Activated CD4-positive, alpha-beta T cell treated with anti-CD3 and anti-CD28 coated beads, Interleukin-2, amount 10 ng/mL, durations not matched to agents 7 days and 5 days (primary cell): ENCODE data around the gene STK33. TPM values are rescaled to one million over a fixed set of nuclear protein-coding genes. Genes with fewer than 3 reads are reported as not detected.

ENCODE experiments used
- CTCF ChIA-PET: fragments of 350-600 bp; sonication (Branson Sonifier 250); formaldehyde crosslinking; loops from one replicate; lab custom pipeline; 2021; ENCODE audit warnings: antibody characterized with exemption; lab: Charles Lee
- POLR2A ChIA-PET: fragments of 350-600 bp; sonication (Branson Sonifier 250); formaldehyde crosslinking; loops from one replicate; lab custom pipeline; 2021; ENCODE audit warnings: antibody characterized with exemption; lab: Charles Lee
- DNase-seq: peaks from one replicate; pipeline ENCODE4 v3.0.0-alpha.2; 2020
- H3K27ac Mint-ChIP-seq: one replicate; pipeline ENCODE4 v1.8.0; 2021; ENCODE audit warnings: mild to moderate bottlenecking, moderate library complexity, mixed read lengths
- H3K27me3 Mint-ChIP-seq: one replicate; pipeline ENCODE4 v1.8.0; 2021; ENCODE audit warnings: mixed read lengths
- H3K36me3 Mint-ChIP-seq: one replicate; pipeline ENCODE4 v1.8.0; 2021; ENCODE audit warnings: low read depth, mixed read lengths
- H3K4me1 Mint-ChIP-seq: one replicate; pipeline ENCODE4 v1.8.0; 2021; ENCODE audit warnings: mixed read lengths
- H3K4me3 Mint-ChIP-seq: one replicate; pipeline ENCODE4 v1.8.0; 2021; ENCODE audit warnings: mild to moderate bottlenecking, moderate library complexity, mixed read lengths
- H3K9me3 Mint-ChIP-seq: one replicate; pipeline ENCODE4 v1.8.0; 2021; ENCODE audit warnings: mixed read lengths
- total RNA-seq, 2 experiments: library from RNA; stranded (reverse); gene quantifications; one replicate each; pipeline ENCODE4 v1.2.3, GENCODE V29; 2021

STK33 gene
- total RNA-seq, 2 experiments from 2014 or later: 0.79 to 1.1 TPM

DNA sequence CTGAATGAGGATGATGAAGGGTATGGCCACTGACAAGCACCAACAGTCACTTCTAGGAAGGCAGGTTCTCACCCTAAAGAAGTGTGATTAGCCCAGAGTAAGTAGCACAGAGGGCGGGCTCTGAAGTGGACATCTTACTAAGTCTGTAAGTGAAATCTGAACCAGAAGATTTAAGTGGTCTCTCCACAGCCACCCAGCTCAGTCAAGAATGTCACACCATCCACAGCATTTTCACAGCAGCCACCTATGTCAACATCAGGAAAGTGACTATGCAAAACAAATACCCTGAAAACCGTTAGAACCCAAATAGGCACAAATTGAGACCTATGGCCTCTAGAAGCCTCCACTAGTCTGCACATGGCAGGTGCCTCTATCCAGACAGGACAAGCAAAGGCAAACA lies 23.0 kb upstream of the STK33 start:
- no peaks in the 10 kb centered on the region for H3K27me3 Mint-ChIP-seq
- H3K27ac Mint-ChIP-seq: no peak overlapping the region
- ChIA-PET POLR2A (no interaction called here), CTCF (interaction anchor here (0.6 kb wide), 1 partner anchor 432 kb away, joined by 4 read pairs; no protein-coding TSS in a partner anchor)
- no peak overlapping the region for H3K4me3 Mint-ChIP-seq
- H3K9me3 Mint-ChIP-seq: no peaks in the 10 kb centered on the region
- no peak for DNase-seq
- no peaks in the 10 kb centered on the region for H3K4me1 Mint-ChIP-seq
- peaks cover 9% of the 10 kb centered on the region for H3K36me3 Mint-ChIP-seq

- Mint-ChIP-seq H3K36me3 (peaks cover 9% of the 10 kb centered on the region), H3K27ac (no peak overlapping the region), H3K9me3 (no peaks in the 10 kb centered on the region), H3K4me1 (peaks cover 5% of the 10 kb centered on the region), H3K4me3 (no peak overlapping the region), H3K27me3 (no peaks in the 10 kb centered on the region)
- CTCF ChIA-PET: no interaction called here
- POLR2A ChIA-PET: no interaction called here
- DNase-seq: no peak
These were observed 21.4 kb upstream of the STK33 start for GRCh38 chr11:8615291-8616032.

- no peak overlapping the region for H3K4me3 Mint-ChIP-seq
- ChIA-PET POLR2A (no interaction called here), CTCF (no interaction called here)
- DNase-seq: no peak
- peaks cover 9% of the 10 kb centered on the region for H3K36me3 Mint-ChIP-seq
- H3K27me3 Mint-ChIP-seq: no peaks in the 10 kb centered on the region
- H3K27ac Mint-ChIP-seq: no peak overlapping the region
- H3K4me1 Mint-ChIP-seq: peaks cover 10% of the 10 kb centered on the region
- H3K9me3 Mint-ChIP-seq: no peaks in the 10 kb centered on the region
These were observed 20.5 kb upstream of the STK33 start for GRCh38 chr11:8614497-8614896.

DNA sequence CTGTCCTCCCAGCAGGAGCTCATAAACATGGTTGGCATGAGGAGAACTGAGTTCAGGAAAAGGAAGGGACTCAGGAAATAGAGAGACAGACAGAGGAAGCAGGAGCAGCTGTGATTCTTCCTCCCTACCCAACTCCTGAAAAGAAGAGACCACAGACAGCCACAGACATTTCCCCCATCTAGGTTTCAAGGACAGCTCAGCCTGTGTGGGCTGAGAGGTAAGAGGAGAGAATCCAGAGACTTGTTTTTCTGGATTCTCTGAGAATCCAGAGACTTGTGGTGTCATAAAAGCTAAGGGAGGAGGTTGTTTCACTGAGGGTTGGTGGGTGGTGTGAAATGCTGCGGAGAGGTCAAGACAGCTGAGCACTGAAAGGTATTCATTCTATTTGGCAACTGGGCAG lies 19.0 kb upstream of the STK33 start:
- peaks cover 1% of the 10 kb centered on the region for H3K27me3 Mint-ChIP-seq
- H3K36me3 Mint-ChIP-seq: peaks cover 9% of the 10 kb centered on the region
- no peak overlapping the region for H3K4me3 Mint-ChIP-seq
- no peak for DNase-seq
- H3K4me1 Mint-ChIP-seq: peaks cover 10% of the 10 kb centered on the region
- ChIA-PET POLR2A (no interaction called here), CTCF (interaction anchor here (0.7 to 1.4 kb wide), 3 partner anchors 10 to 46 kb away, joined by 3 to 4 read pairs (median 3); no protein-coding TSS in a partner anchor)
- no peak overlapping the region for H3K27ac Mint-ChIP-seq
- H3K9me3 Mint-ChIP-seq: no peaks in the 10 kb centered on the region

- Mint-ChIP-seq H3K9me3 (no peaks in the 10 kb centered on the region), H3K27ac (no peak overlapping the region), H3K27me3 (peaks cover 2% of the 10 kb centered on the region), H3K36me3 (peaks cover 9% of the 10 kb centered on the region), H3K4me1 (peaks cover 10% of the 10 kb centered on the region), H3K4me3 (no peak overlapping the region)
- no peak for DNase-seq
- ChIA-PET CTCF (interaction anchor here (0.7 to 1.4 kb wide), 5 partner anchors 10 to 530 kb away, joined by 3 to 4 read pairs (median 3); no protein-coding TSS in a partner anchor), POLR2A (no interaction called here)
These were observed 18.5 kb upstream of the STK33 start for GRCh38 chr11:8612522-8612921.

- Mint-ChIP-seq H3K36me3 (peaks cover 4% of the 10 kb centered on the region), H3K27me3 (peaks cover 8% of the 10 kb centered on the region), H3K4me1 (peaks cover 10% of the 10 kb centered on the region), H3K4me3 (no peak overlapping the region), H3K9me3 (no peaks in the 10 kb centered on the region), H3K27ac (peak overlapping the region; percentile 31)
- ChIA-PET POLR2A (no interaction called here), CTCF (no interaction called here)
- DNase-seq: peak; percentile 62
These were observed 16.6 kb upstream of the STK33 start for GRCh38 chr11:8610532-8611116.

DNA sequence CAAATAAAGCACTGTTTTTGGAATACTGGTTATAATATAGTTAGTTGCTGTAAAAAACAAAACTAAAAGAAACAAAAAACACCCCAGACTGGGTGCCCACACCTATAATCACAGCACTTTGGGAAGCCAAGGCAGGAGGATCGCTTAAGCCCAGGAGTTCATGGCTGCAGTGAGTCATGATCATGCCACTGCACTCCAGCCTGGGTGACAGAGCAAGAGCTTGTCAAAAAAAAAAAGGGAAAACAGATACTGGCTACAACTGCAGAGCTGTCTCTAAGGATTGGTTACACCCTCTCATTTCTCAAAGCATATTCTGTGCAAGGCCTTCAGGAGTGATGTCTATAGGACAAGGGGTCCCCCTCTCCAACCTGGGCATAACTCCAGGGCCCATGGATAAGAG lies 14.6 kb upstream of the STK33 start:
- Mint-ChIP-seq H3K27me3 (peaks cover 20% of the 10 kb centered on the region), H3K27ac (no peak overlapping the region), H3K36me3 (peaks cover 3% of the 10 kb centered on the region), H3K9me3 (no peaks in the 10 kb centered on the region), H3K4me1 (peaks cover 10% of the 10 kb centered on the region), H3K4me3 (no peak overlapping the region)
- DNase-seq: no peak
- ChIA-PET CTCF (no interaction called here), POLR2A (no interaction called here)

DNA sequence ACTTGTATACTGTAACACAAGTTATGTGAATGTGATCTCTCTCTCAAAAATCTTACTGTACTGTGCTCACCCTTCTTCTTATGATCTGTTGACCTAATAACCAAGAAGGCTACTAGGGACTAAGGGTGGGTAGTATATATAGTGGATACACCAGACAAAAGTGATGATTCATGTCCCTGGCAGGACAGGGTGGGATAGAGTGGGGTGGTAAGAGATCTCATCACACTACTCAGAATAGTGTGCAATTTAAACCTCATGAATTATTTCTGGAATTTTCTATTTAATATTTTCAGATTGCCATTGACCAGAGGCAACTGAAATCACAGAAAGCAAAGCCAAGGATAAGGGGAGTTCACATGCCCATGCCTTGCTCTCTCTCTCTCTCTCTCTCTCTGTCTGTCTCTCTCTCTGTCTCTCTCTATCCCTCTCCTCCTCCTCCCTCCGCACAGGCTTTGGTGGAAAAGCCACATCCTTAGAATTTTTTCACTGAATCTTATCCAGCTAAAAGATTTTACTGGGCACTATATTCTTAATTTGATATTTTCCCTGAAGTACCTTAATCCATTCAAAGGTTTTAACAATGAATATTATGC lies 12.0 kb upstream of the STK33 start:
- peaks cover 10% of the 10 kb centered on the region for H3K4me1 Mint-ChIP-seq
- no peak for DNase-seq
- no peak overlapping the region for H3K4me3 Mint-ChIP-seq
- H3K27ac Mint-ChIP-seq: no peak overlapping the region
- H3K36me3 Mint-ChIP-seq: no peaks in the 10 kb centered on the region
- POLR2A ChIA-PET: no interaction called here
- H3K9me3 Mint-ChIP-seq: no peaks in the 10 kb centered on the region
- CTCF ChIA-PET: no interaction called here
- peaks cover 20% of the 10 kb centered on the region for H3K27me3 Mint-ChIP-seq

DNA sequence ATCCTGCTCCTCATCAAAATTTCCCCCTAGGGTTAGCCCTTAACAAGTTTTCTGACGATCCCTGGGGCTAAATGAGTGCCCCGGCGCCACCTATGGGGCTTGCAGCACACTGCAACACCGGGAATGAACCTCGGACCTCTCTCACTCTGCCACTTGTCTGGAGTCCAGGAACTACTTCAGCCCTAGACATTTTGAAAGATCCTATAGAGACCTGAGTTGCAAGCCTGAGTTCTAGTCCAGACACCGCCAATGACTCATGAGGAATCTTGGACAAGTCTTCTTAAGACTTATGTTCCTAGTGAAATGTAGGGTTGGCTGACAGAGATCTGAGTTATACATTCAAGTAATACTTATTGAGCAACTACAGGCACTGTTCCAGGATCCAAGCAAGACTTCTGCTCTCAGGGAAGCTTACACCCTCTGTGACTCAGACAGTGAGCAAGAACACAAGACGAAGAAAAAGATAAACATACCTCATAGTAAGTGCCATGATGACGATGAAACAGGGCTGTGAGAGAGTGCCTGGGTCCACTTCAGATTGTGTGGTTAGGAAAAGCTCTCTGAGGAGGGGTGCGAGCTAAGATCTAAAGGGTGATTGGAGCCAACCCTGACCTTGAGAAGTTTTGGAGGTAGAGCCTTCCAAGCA lies 10.2 kb upstream of the STK33 start:
- peak; percentile 38 for DNase-seq
- Mint-ChIP-seq H3K9me3 (no peaks in the 10 kb centered on the region), H3K27me3 (peaks cover 23% of the 10 kb centered on the region), H3K27ac (no peak overlapping the region), H3K4me3 (no peak overlapping the region), H3K4me1 (no peaks in the 10 kb centered on the region), H3K36me3 (no peaks in the 10 kb centered on the region)
- CTCF ChIA-PET: no interaction called here
- POLR2A ChIA-PET: no interaction called here

GRCh38 chr11:8603696-8604077 lies 9.7 kb upstream of the STK33 start:
- no peaks in the 10 kb centered on the region for H3K36me3 Mint-ChIP-seq
- CTCF ChIA-PET: no interaction called here

GRCh38 chr11:8601376-8602133 lies 7.5 kb upstream of the STK33 start:
- no peak for DNase-seq
- Mint-ChIP-seq H3K4me1 (no peaks in the 10 kb centered on the region), H3K9me3 (no peaks in the 10 kb centered on the region), H3K27me3 (peaks cover 35% of the 10 kb centered on the region), H3K4me3 (no peak overlapping the region), H3K36me3 (no peaks in the 10 kb centered on the region), H3K27ac (no peak overlapping the region)
- POLR2A ChIA-PET: no interaction called here
- CTCF ChIA-PET: no interaction called here

More at GRCh38 chr11:8603696-8604077, 9.7 kb upstream of the STK33 start:
- H3K27ac Mint-ChIP-seq: no peak overlapping the region
- no peaks in the 10 kb centered on the region for H3K9me3 Mint-ChIP-seq
- peaks cover 26% of the 10 kb centered on the region for H3K27me3 Mint-ChIP-seq
- no peak overlapping the region for H3K4me3 Mint-ChIP-seq
- POLR2A ChIA-PET: no interaction called here
- no peaks in the 10 kb centered on the region for H3K4me1 Mint-ChIP-seq
- no peak for DNase-seq

DNA sequence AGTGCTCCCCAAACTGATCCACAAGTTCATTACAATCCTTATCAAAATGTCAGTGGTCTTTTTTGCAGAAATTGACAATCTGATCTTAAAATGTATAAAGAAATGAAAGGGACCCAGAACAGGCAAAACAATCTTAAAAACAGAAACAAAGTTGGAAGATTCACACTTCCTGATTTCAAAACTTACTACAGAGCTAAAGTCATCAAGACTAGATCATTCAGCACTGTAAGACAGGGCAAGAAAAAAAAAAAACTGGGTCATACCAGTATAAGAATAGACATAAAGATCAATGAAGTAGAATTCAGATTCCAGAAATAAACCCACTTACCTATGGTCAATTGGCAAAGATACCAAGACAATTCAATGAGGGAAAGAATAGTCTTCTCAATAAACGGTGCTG lies 4.5 kb upstream of the STK33 start:
- Mint-ChIP-seq H3K36me3 (no peaks in the 10 kb centered on the region), H3K9me3 (no peaks in the 10 kb centered on the region), H3K27me3 (peaks cover 48% of the 10 kb centered on the region), H3K4me3 (no peak overlapping the region), H3K4me1 (peaks cover 5% of the 10 kb centered on the region), H3K27ac (no peak overlapping the region)
- DNase-seq: no peak
- CTCF ChIA-PET: no interaction called here
- POLR2A ChIA-PET: no interaction called here
